IMR-90 (cell line): ENCODE results near the gene LYRM9. TPM values are rescaled to one million over a fixed set of nuclear protein-coding genes. Genes with fewer than 3 reads are reported as not detected.
A peak's percentile ranks its signal among the peaks of the same experiment; 100 is the strongest.

ENCODE experiments used
- ATAC-seq: fragments of 200-7000 bp; cut with Tn5 transposase; 2 replicates; pipeline ENCODE4 v1.9.1; 2020; ENCODE audit warnings: low read depth, mild to moderate bottlenecking, moderate library complexity
- BruUV-seq: library from RNA; stranded (reverse); fragments of 400-500 nt; replicated peaks from 2 replicates; lab custom pipeline; 2021; lab: Mats Ljungman, UMichigan
- CTCF ChIA-PET: fragments of 300-600 bp; formaldehyde crosslinking; extraction: SDS; loops from one replicate; lab custom pipeline; 2021; ENCODE audit warnings: antibody characterized with exemption; lab: Yijun Ruan, JAX
- POLR2A ChIA-PET: fragments of 300-600 bp; sonication (Branson Sonifier 250); formaldehyde crosslinking; loops from one replicate; lab custom pipeline; 2022; ENCODE audit warnings: antibody characterized with exemption; ENCODE audit not compliant: unreplicated experiment; lab: Charles Lee
- DNase-seq: peaks from one replicate; pipeline ENCODE4 v3.0.0; 2013
- H2AFZ ChIP-seq: replicated peaks from 2 replicates; pipeline ENCODE3; 2013; ENCODE audit warnings: low read length, mild to moderate bottlenecking; ENCODE audit not compliant: poor library complexity
- H2AK5ac ChIP-seq: 2 replicates; pipeline ENCODE4 v1.6.1; 2013; ENCODE audit warnings: low read depth, low read length, inconsistent platforms
- H2AK9ac ChIP-seq: replicated peaks from 2 replicates; pipeline ENCODE3; 2013; ENCODE audit warnings: mild to moderate bottlenecking, low read depth, low read length, moderate library complexity; ENCODE audit not compliant: poor library complexity
- H2BK120ac ChIP-seq: 2 replicates; pipeline ENCODE4 v1.6.1; 2013; ENCODE audit warnings: low read depth, low read length, inconsistent platforms
- H2BK15ac ChIP-seq: 3 replicates; pipeline ENCODE4 v1.6.1; 2013; ENCODE audit warnings: low read depth, low read length, inconsistent platforms
- H2BK20ac ChIP-seq: 2 replicates; pipeline ENCODE4 v1.6.1; 2013; ENCODE audit warnings: low read depth, mild to moderate bottlenecking, inconsistent platforms, low read length, moderate library complexity
- H2BK5ac ChIP-seq: 2 replicates; pipeline ENCODE4 v1.6.1; 2013; ENCODE audit warnings: mild to moderate bottlenecking, low read depth, low read length, inconsistent platforms; ENCODE audit not compliant: poor library complexity, severe bottlenecking
- H3K14ac ChIP-seq: replicated peaks from 2 replicates; pipeline ENCODE4 v1.6.1; 2013; ENCODE audit warnings: low read depth, low read length, inconsistent platforms
- H3K18ac ChIP-seq: 2 replicates; pipeline ENCODE4 v1.6.1; 2013; ENCODE audit warnings: low read depth, low read length, control low read depth
- H3K23ac ChIP-seq: 2 replicates; pipeline ENCODE4 v1.6.1; 2013; ENCODE audit warnings: low read depth, low read length, inconsistent platforms
- H3K27ac ChIP-seq: 2 replicates; pipeline ENCODE4 v1.5.1; 2013; ENCODE audit warnings: mild to moderate bottlenecking, control low read depth, low read length; ENCODE audit not compliant: insufficient read depth
- H3K27me3 ChIP-seq: 2 replicates; pipeline ENCODE4 v1.6.1; 2013; ENCODE audit warnings: low read length; ENCODE audit not compliant: control insufficient read depth, insufficient read depth
- H3K36me3 ChIP-seq: 2 replicates; pipeline ENCODE4 v1.6.1; 2013; ENCODE audit warnings: low read length, mixed read lengths; ENCODE audit not compliant: control insufficient read depth, insufficient read depth
- H3K4ac ChIP-seq: 2 replicates; pipeline ENCODE4 v1.6.1; 2013; ENCODE audit warnings: low read depth, low read length, inconsistent platforms
- H3K4me1 ChIP-seq: 2 replicates; pipeline ENCODE4 v1.6.1; 2013; ENCODE audit warnings: low read length, mixed read lengths; ENCODE audit not compliant: control insufficient read depth, insufficient read depth
- H3K4me2 ChIP-seq: 2 replicates; pipeline ENCODE4 v1.6.1; 2013; ENCODE audit warnings: low read depth, mild to moderate bottlenecking, control low read depth, low read length, moderate library complexity
- H3K4me3 ChIP-seq: 2 replicates; pipeline ENCODE4 v1.5.1; 2013; ENCODE audit warnings: low read depth, mild to moderate bottlenecking, control low read depth, low read length, moderate library complexity; ENCODE audit not compliant: insufficient read depth
- H3K56ac ChIP-seq: 2 replicates; pipeline ENCODE4 v1.6.1; 2013; ENCODE audit warnings: low read length, inconsistent platforms; ENCODE audit not compliant: insufficient read depth; ENCODE audit errors: extremely low read depth
- H3K79me1 ChIP-seq, 2 experiments: 2 replicates each; pipeline ENCODE4 v1.6.1; 2013; ENCODE audit warnings: low read length in 2 of 2, inconsistent platforms in 1 of 2, low read depth in 1 of 2
- H3K9ac ChIP-seq: 2 replicates; pipeline ENCODE4 v1.6.1; 2013; ENCODE audit warnings: low read depth, low read length, control low read depth
- H3K9me1 ChIP-seq: 2 replicates; pipeline ENCODE4 v1.6.1; 2013; ENCODE audit warnings: low read length, inconsistent platforms; ENCODE audit not compliant: insufficient read depth
- H3K9me3 ChIP-seq: 2 replicates; pipeline ENCODE4 v1.6.1; 2013; ENCODE audit warnings: low read length; ENCODE audit not compliant: control insufficient read depth, insufficient read depth
- H4K20me1 ChIP-seq: 2 replicates; pipeline ENCODE4 v1.6.1; 2013; ENCODE audit warnings: low read length, inconsistent platforms; ENCODE audit not compliant: insufficient read depth
- H4K5ac ChIP-seq: 2 replicates; pipeline ENCODE4 v1.6.1; 2013; ENCODE audit warnings: mild to moderate bottlenecking, low read depth, low read length, control low read depth
- H4K8ac ChIP-seq, 2 experiments: 2 replicates each; pipeline ENCODE4 v1.6.1; 2013; ENCODE audit warnings: low read depth in 2 of 2, low read length in 2 of 2, control low read depth in 1 of 2, inconsistent platforms in 1 of 2
- H4K91ac ChIP-seq: 2 replicates; pipeline ENCODE4 v1.6.1; 2013; ENCODE audit warnings: low read depth, low read length, inconsistent platforms; ENCODE audit not compliant: insufficient read depth
- BHLHE40 ChIP-seq: fragments of 150-350 bp; IDR thresholded peaks from 2 replicates; pipeline ENCODE4 v1.6.1; 2016; ENCODE audit warnings: mild to moderate bottlenecking, low read depth, low read length
- CEBPB ChIP-seq: IDR thresholded peaks from 2 replicates; pipeline ENCODE4 v1.6.1; 2012; ENCODE audit warnings: low read depth, low read length, improper control_type of control experiment
- CTCF ChIP-seq: conservative IDR thresholded peaks from 2 replicates; pipeline ENCODE4 v1.5.1; 2012; ENCODE audit warnings: mild to moderate bottlenecking, low read depth, low read length, improper control_type of control experiment
- FOS ChIP-seq: fragments of 150-350 bp; IDR thresholded peaks from 2 replicates; pipeline ENCODE4 v1.6.1; 2016; ENCODE audit warnings: low read depth, low read length
- MAFK ChIP-seq: IDR thresholded peaks from 2 replicates; pipeline ENCODE4 v1.6.1; 2012; ENCODE audit warnings: low read depth, low read length, improper control_type of control experiment
- MAZ ChIP-seq: IDR thresholded peaks from 2 replicates; pipeline ENCODE4 v1.6.1; 2012; ENCODE audit warnings: low read depth, mild to moderate bottlenecking, low read length, improper control_type of control experiment, moderate library complexity, borderline replicate concordance
- RCOR1 ChIP-seq: IDR thresholded peaks from 2 replicates; pipeline ENCODE4 v1.6.1; 2012; ENCODE audit warnings: mild to moderate bottlenecking, low read length, improper control_type of control experiment; ENCODE audit not compliant: insufficient replicate concordance
- RFX5 ChIP-seq: IDR thresholded peaks from 2 replicates; pipeline ENCODE4 v1.8.0; 2012; ENCODE audit warnings: low read depth, mild to moderate bottlenecking, low read length, moderate library complexity
- SMC3 ChIP-seq: fragments of 150-350 bp; IDR thresholded peaks from 2 replicates; pipeline ENCODE4 v1.6.1; 2016; ENCODE audit warnings: low read depth, mild to moderate bottlenecking, antibody characterized with exemption, low read length, moderate library complexity
- WGBS, 2 experiments: methylation state at CpG; one replicate each; pipeline versions ENCODE4 v1.1.5 to v1.1.7; 2013; ENCODE audit warnings: missing lambda C conversion rate in 2 of 2; ENCODE audit not compliant: insufficient read length in 1 of 2; ENCODE audit errors: extremely low coverage in 2 of 2; 5-methylcytosine and 5-hydroxymethylcytosine counted together
- dilution Hi-C: fragments of 300-500 bp; cut with HindIII; formaldehyde crosslinking; loops from one replicate; pipeline ENCODE4 v1.14.3; 2018; ENCODE audit warnings: low sequenced_read_pairs; ENCODE audit not compliant: unreplicated experiment
- in situ Hi-C: fragments of 300-500 bp; cut with MboI; formaldehyde crosslinking; loops from 3 replicates; pipeline ENCODE4 v1.14.3; 2019; ENCODE audit warnings: low sequenced_read_pairs, inconsistent platforms, mixed read lengths
- intact Hi-C: fragments of 100-400 bp; cut with micrococcal nuclease; formaldehyde crosslinking; loops from 2 replicates; pipeline ENCODE4 v1.10.0; 2022
- polyA plus RNA-seq, 3 experiments: library from polyadenylated mRNA; depleted of rRNA; stranded (reverse); fragments of >200 nt; gene quantifications; 2 replicates each; pipeline ENCODE4 v1.2.3, GENCODE V29; 2012; ENCODE audit warnings: low replicate concordance in 1 of 3
- total RNA-seq: library from RNA; depleted of rRNA; stranded (reverse); fragments of >200 nt; gene quantifications from 2 replicates; pipeline ENCODE4 v1.2.3, GENCODE V29; 2012
- TF ChIP-seq, protein P1 (sequence below): fragments of 150-350 bp; IDR thresholded peaks from 2 replicates; pipeline ENCODE4 v1.6.1; 2016; ENCODE audit warnings: low read depth, mild to moderate bottlenecking, low read length, moderate library complexity, borderline replicate concordance

The LYRM9 gene
- total and polyA plus RNA-seq, 2 of the 4 experiments (the other 2 are of a cell fraction) = 3.2 to 4.8 TPM

DNA sequence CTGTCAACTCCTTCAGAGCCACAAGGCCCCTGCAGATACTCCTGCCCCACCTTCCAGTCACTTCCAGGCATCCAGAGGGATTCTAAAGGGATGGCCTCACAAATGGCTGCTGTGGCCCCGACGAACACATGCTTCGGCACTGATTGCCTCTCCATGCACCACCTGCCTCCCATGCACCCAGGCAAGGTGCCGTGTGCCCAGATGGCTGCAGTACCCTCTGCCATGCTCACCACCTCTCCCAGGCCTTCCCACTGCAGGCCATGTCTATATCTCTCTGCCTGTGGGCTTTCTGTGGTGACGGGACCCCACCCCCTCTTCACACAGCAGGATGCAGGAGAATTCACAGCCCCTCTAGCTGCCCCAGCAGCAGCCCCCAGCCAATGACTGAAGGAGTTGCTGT is 27.9 kb upstream of the LYRM9 start:
- Histone ChIP-seq H3K27ac (no peak overlapping the region), H4K91ac (no peak overlapping the region), H4K8ac (no peak overlapping the region), H3K36me3 (no peaks in the 10 kb centered on the region), H2AK9ac (no peak overlapping the region), H3K4me2 (no peak overlapping the region), H3K4me1 (no peaks in the 10 kb centered on the region), H3K18ac (no peak overlapping the region), H2AK5ac (no peak overlapping the region), H3K14ac (no peak overlapping the region), H3K9ac (no peak overlapping the region), H4K5ac (no peak overlapping the region), H3K9me3 (no peaks in the 10 kb centered on the region), H4K20me1 (no peaks in the 10 kb centered on the region), H3K23ac (no peak overlapping the region), H2BK120ac (no peak overlapping the region), H3K56ac (no peak overlapping the region), H3K79me1 (no peaks in the 10 kb centered on the region), H2AFZ (peak overlapping the region; percentile 43), H3K9me1 (no peaks in the 10 kb centered on the region), H2BK15ac (no peak overlapping the region), H2BK5ac (no peak overlapping the region), H3K4ac (no peak overlapping the region), H3K4me3 (no peak overlapping the region), H2BK20ac (no peak overlapping the region), H3K27me3 (peaks cover 4% of the 10 kb centered on the region)
- in situ Hi-C loops = no loop called here
- dilution Hi-C loops = no loop called here
- DNase-seq = no peak
- 70% methylated on average over 3 of the region's 5 CpGs; no CpG with 5 or more reads in 1 of the 2 experiments for WGBS, 2 experiments
- CTCF ChIA-PET = no interaction called here
- intact Hi-C loops = no loop called here
- no peak for TF ChIP-seq MAZ
- no peak for TF ChIP-seq BHLHE40
- TF ChIP-seq CEBPB = no peak
- no peak for TF ChIP-seq SMC3
- no peak for TF ChIP-seq RCOR1
- TF ChIP-seq, protein P1, sequence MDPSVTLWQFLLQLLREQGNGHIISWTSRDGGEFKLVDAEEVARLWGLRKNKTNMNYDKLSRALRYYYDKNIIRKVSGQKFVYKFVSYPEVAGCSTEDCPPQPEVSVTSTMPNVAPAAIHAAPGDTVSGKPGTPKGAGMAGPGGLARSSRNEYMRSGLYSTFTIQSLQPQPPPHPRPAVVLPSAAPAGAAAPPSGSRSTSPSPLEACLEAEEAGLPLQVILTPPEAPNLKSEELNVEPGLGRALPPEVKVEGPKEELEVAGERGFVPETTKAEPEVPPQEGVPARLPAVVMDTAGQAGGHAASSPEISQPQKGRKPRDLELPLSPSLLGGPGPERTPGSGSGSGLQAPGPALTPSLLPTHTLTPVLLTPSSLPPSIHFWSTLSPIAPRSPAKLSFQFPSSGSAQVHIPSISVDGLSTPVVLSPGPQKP = no peak
- TF ChIP-seq CTCF = no peak
- no peak for TF ChIP-seq MAFK
- no peak for TF ChIP-seq RFX5
- no peak for TF ChIP-seq FOS
- no TSS peak for BruUV-seq
- POLR2A ChIA-PET = no interaction called here
- no peak for ATAC-seq
